Suprapubic skin (tissue), 4 donors: ENCODE measurements around the gene ANKRD13A.

ENCODE experiments used
- CTCF ChIP-seq, 2 donors: fragments of 200-600 bp in 1 of 2; fragments of 450-650 bp in 1 of 2; sonication (generic) in 1 of 2; IDR thresholded peaks; one replicate each; pipeline ENCODE4 v1.5.1; 2016 to 2019; ENCODE audit warnings: antibody characterized with exemption in 2 of 2, mild to moderate bottlenecking in 1 of 2, moderate library complexity in 1 of 2
- EP300 ChIP-seq: sonication (generic); formaldehyde crosslinking; IDR thresholded peaks from one replicate; pipeline ENCODE4 v1.6.1; 2017; ENCODE audit warnings: antibody characterized with exemption
- POLR2A ChIP-seq, 2 donors: fragments of 450-650 bp; IDR thresholded peaks; one replicate each; pipeline ENCODE4 v1.6.1; 2017; ENCODE audit warnings: antibody characterized with exemption in 2 of 2, mild to moderate bottlenecking in 2 of 2, moderate library complexity in 2 of 2
- POLR2AphosphoS5 ChIP-seq, 3 donors: sonication (generic); formaldehyde crosslinking; IDR thresholded peaks; one replicate each; pipeline ENCODE4 v1.6.1; 2017; ENCODE audit warnings: antibody characterized with exemption in 3 of 3

DNA sequence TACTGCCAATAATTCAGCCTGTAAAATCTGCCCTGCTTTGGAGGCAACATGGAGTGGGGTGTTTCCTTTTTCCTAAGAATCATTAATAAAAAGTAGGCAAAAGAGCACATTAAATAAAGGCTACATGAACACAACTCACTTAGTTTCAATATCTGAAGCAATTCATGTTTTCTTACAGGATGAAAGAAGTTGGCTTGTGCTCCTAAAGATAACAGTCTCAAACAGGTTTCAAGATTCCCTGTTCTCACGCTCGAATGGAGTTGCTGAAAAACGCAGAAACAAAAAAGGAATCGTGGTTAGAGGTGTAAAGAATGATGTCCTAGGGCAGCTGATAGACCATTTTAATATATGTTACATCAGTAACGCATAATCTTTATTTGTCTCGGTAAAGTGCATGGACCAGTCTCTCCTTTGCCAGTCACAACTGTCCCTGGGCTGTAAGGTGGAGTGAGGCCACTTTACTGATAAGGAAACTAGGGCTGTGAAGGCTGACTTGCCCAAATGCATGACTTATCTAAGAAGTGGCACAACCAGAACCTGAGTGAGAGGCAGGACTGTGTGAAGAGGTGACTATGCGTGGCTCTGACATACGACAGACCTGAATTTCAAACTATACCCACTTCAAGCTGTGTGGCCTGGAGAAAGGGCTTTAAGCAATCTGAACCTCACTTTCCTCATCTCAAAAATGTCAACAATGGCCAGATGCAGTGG, 15.6 kb upstream of the ANKRD13A start:
- TF ChIP-seq CTCF (IDR thresholded peaks at IDR 0.05) = no peak
- no peak for TF ChIP-seq POLR2AphosphoS5 (IDR thresholded peaks at IDR 0.05)
- TF ChIP-seq POLR2A (IDR thresholded peaks at IDR 0.05) = no peak
- TF ChIP-seq EP300 = no peak
